ENCODE data around the gene UBALD2.
"Not testable (repeated sequence)": the region's sequence is repeated elsewhere in the genome, so short reads cannot be mapped to it uniquely, and the experiment has no call there.

UBALD2 gene

DNA sequence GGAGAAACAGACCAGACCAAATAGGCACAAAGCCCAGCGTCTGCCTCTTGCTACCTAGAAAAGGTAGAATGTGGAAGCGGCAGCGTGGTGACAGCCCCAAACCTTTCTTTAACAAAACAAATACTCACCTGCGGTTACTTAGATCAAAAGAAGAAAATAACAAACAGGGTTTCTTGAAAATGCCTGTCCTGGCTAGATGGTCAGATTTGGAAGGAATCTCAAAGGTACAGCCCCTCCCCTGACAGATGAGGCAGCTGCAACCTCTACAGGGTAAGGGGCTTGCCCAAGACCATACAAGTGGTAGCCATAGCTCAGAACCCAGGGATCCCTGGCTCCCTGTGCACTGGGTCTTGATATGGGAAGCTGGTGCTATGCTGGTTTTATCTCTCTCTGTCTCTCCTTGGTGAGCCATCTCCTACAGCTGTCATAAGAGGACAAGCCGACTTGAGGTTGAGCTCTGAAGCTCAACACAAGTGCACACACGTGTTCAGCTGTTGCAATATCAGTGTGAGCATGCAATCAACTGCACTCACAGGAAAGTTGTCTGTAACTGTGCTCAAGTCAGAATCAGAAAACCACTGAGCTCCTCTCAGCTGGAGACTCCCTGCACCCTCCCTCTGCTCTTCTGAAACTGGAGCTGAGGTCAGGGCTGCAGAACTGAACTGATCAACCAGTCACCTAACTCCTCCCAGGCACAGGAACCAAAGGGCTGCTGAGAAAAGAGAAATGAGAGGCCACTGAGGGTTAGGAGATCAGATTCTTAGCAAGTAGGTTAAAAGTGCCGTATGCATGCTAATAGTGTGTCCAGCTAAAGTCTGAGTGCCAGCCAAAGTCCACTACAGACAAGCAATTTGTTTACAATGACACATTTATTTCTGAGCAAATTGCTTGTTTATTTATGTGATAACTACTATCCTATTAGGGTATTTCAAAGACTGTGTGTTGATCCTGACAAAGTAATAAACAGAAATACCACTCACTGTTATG, 18.8 kb upstream of the UBALD2 start:
- no peak for DNase-seq (ENCODE audit: low read depth)

DNA sequence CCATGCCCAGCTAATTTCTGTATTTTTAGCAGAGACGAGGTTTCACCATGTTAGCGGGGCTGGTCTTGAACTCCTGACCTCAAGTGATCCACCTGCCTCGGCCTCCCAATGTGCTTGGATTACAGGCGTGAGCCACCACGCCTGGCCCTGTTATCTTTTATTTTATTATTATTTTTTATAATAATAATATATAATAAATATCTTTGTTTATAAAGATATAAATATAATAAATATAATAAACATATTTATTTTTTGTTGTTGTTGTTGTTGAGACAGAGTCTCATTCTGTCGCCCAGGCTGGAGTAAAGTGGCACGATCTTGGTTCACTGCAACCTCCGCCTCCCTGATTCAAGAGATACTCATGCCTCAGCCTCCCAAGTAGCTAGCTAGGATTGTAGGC, 17.8 kb upstream of the UBALD2 start:
- DNase-seq (ENCODE audit: low read depth): no peak

DNA sequence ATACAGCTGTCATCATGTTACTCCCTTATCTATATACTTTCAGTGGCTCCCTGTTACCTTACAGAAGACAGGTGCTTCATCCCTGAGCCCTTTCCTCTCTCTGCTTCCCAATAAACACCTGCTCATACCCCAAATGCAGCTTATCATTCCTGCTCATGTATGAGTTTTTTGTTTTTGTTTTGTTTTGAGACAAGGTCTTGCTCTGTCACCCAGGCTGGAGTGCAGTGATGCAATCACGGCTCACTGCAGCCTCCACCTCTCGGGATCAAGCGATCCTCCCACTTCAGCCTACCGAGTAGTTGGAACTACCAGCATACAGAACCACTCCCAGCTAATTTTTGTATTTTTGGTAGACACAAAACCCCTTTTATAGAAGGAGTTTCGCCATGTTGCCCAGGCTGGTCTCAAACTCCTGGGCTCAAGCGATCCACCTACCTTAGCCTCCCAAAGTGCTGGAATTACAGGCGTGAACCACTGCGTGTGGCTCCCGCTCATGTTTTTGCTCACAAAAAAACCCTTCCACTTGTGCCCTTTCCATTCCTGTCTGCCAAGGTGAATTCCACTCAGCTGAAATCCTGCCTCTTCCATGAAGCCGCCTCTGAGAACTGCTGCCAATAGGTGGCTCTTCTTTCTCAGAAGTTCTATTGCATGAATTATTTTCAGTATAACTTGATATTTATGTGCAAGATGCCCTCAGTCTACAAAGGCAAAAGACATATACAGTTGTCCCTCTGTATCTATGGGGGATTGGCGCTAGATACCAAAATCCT, 16.9 kb upstream of the UBALD2 start:
- no peak for DNase-seq (ENCODE audit: low read depth)

DNA sequence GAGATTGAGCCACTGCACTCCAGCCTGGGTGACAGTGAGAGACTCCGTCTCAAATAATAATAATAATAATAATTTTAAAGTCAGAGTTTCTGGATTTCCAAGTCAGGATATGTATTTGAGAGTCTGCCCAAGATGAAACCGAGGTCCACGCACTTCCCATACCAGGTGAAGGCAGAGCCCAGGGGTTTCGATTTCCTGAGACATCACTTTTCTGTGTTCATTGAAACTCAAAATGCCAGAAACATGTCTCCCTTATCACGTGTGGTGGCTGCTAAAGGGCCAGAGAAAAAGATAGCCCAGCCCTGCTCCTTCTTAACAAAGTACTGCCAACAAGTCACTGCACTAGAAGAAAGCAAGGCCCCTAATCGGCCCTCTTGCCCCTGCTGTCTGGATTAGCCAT, 15.0 kb upstream of the UBALD2 start:
- no peak for DNase-seq (ENCODE audit: low read depth)

DNA sequence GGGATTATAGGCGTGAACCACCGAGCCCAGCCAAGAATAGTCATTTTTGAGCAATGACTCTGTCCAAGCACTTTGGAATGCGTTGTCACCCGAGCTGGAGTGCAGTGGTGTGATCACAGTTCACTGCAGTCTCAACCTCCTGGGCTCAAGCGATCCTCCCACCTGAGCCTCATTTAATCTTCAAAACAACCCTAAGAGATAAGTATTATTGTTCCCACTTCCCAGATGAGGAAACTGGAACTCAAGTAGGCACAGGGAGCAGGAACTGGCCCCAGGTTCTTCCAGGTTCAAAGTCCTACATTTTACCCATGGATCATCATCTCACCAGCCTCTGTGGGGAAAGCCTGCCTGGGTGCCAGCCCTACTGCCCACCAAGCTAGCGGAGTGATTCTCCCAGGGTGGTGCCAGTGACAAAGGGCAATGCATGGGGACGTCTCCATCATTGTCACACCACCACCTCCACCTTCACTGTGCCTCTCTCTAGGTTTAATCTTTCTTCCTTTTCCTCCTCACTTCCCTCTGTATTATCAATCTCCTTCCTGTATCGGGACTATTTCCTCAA, 13.6 kb upstream of the UBALD2 start:
- DNase-seq (ENCODE audit: low read depth): no peak

DNA sequence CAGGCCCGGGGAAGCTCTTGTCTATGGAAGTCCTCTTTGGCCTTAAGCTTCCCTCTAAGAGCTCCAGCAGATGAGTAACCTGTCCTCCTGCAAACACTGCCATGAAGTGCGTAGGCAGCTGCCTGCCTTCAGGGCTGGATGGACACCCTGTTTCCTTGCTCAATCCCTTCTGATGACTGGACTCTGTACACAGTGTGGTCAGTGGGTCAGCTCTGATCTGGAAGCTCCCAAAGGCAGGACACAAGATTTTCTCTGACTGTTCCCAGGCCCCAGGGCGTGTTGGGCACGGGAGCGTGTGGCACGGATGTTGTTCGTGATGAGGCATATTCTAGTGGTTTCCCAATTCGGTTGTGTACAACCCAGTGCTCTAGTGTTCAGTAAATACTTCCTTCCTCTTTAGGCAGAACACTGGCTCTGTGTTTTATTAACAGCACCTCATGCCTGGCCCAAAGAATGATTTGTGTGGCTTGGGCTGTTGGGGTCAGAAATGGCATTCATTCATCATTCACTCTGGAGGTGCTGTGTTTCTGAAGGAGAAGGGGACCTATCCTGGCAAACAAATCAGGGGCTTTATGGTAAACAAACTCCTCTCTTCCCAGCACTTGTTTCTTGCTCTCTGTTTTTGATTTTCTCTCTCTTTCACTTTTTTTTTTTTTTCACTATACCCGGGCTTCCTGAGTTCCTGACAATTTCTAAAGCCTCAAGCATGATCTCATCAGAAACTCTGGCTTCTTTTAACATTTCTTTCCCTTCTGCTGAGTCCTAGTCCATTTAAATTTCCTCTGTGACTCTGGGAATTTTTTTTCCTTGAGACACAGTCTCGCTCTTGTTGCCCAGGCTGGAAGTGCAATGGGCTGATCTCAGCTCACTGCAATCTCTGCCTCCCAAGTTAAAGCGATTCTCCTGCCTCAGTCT, 12.9 kb upstream of the UBALD2 start:
- peak; percentile 95 for DNase-seq (ENCODE audit: low read depth)

DNA sequence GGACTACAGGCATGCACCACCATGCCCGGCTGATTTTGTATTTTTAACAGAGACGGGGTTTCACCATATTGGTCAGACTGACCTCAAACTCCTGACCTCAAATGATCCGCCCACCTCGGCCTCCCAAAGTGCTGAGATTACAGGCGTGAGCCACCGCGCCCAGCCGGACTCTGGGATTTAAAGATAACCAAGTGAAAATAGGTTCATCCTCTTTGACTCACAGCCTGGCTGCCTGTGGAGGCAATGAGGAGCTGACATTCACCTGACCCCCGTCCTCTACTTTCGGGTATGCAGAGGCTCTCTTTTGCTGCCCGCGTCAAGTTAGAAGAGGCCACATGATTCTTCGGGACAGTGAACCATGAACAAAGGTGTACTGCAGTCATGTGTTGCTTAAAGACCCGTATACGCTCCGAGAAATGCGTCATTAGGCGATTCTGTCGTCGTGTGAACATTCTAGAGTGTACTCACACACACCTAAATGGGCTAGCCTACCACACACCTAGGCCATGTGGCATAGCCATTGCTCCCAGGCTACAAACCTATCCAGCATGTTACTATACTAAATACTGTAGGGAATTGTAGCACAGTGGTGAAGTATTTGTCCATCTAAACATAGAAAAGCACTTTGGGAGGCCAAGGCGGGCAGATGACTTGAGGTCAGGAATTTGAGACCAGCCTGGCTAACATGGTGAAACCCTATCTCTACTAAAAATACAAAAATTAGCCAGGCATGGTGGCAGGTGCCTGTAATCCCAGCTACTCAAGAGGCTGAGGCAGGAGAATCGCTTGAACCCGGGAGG, 12.0 kb upstream of the UBALD2 start:
- not testable (repeated sequence) for DNase-seq (ENCODE audit: low read depth)

DNA sequence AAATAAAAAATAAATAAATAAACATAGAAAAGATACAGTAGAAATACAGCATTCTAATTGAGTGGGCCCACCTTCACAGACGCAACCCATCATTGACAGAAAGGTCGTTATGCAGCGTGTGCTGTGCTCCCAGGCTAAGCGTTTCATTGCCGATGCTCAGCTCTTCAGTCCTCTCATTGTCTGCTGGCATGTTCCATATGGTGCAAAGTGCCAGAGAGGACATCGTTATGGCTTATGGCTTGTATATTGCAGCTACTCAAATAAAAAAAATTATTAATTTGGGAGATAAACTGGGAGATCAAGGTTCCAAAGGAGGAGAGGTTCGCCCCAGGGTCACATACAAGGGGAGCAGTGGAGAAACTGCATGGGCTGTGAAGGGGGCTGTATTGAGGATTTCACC, 11.3 kb upstream of the UBALD2 start:
- DNase-seq (ENCODE audit: low read depth): no peak

DNA sequence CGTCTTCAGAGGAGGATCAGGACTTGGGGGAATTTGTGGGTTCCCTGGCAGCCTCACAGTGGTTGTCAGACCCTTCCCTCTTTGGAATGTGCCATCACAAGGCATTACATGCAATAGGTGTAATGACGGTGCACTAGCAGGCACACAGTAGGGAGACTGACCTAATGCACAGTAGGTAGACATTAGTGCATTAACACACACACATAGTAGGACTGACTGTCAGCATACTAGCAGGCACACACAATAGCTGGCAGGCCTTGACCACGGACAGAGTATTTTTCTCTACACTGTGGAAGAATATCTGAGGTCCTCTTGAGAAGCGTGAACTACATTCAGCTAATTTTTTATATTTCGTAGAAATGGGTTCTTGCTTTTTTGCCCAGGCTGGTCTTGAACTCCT, 10.9 kb upstream of the UBALD2 start:
- DNase-seq (ENCODE audit: low read depth): no peak

DNA sequence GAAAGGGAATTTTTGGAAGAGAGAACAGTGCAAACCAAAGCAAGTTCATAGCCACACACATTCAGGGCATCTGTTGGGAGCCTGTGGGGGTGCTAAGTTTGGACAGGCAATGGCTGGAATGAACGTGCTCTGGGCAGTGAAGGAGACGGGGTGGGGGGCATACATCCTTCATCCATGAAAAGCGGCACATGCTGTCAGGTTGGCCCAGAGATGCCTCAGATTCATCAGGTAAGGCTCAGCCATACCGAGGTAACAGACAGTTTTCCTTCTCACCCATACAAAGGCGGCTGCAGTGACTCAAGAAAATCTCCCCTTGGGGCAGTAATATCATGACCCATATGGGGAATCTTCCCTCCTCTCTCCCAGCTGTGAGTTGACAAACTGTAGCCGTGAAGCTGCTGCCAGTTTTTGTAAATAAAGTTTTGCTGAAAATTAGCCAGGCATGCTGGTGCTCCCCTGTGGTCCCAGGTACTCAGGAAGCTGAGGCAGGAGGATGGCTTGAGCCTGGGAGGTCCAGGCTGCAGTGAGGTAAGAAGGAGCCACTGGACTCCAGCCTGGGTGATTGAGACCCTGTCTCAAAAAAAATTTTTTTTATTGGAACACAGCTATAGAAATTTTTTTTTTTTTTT, 9.2 kb upstream of the UBALD2 start:
- DNase-seq (ENCODE audit: low read depth): no peak

DNA sequence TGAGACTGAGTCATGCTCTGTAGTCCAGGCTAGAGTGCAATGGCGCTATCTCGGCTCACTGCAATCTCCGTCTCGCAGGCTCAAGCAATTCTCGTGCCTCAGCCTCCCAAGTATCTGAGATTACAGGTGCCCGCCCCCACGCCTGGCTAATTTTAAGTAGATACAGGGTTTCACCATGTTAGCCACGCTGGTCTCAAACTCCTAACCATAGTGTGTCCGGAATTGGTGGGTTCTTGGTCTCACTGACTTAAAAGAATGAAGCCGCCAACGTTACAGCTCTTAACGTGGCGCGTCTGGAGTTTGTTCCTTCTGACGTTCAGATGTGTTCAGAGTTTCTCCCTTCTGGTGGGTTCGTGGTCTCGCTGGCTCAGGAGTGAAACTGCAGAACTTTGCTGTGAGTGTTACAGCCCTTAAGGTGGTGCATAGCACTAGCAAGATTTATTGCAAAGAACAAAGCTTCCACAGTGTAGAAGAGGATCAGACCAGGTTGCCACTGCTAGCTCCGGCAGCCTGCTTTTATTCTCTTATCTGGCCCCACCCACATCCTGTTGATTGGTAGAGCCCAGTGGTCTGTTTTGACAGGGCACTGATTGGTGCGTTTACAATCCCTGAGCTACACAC, 8.6 kb upstream of the UBALD2 start:
- DNase-seq (ENCODE audit: low read depth): not testable (repeated sequence)

DNA sequence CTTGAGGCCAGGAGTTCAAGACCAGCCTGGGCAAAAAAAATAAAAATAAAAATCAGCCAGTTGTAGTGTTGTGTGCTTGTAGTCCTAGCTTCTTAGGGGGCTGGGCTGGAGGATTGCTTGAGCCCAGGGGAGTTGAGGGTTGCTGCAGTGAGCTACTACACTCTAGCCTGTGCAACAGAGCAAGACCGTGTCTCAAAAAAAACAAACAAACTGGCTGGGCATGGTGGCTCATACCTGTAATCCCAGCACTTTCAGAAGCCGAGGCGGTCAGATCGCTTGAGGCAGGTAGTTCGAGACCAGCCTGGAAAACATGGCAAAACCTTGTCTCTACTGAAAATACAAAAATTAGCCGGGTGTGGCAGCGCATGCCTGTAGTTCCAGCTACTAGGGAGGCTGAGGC, 4.9 kb upstream of the UBALD2 start:
- no peak for DNase-seq (ENCODE audit: low read depth)

DNA sequence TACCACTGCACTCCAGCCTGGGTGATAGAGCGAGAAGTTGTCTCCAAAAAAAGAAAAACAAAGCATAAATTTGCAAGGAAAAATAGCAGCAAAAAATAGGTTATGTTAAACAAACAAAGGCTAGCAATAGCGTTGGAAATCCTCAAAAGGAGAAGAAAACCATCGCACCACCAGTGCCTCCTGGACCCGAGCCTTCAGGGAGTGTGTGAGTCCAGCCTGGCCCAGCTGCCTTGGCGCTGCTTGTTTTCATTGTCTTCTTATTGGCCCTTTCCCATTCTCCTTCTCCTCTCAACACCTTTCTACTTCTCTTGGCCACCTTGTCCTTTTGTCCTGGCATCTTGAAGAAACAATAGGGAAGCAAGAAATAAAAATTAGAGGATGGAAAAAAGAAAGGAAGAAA, 4.5 kb upstream of the UBALD2 start:
- DNase-seq (ENCODE audit: low read depth): no peak

DNA sequence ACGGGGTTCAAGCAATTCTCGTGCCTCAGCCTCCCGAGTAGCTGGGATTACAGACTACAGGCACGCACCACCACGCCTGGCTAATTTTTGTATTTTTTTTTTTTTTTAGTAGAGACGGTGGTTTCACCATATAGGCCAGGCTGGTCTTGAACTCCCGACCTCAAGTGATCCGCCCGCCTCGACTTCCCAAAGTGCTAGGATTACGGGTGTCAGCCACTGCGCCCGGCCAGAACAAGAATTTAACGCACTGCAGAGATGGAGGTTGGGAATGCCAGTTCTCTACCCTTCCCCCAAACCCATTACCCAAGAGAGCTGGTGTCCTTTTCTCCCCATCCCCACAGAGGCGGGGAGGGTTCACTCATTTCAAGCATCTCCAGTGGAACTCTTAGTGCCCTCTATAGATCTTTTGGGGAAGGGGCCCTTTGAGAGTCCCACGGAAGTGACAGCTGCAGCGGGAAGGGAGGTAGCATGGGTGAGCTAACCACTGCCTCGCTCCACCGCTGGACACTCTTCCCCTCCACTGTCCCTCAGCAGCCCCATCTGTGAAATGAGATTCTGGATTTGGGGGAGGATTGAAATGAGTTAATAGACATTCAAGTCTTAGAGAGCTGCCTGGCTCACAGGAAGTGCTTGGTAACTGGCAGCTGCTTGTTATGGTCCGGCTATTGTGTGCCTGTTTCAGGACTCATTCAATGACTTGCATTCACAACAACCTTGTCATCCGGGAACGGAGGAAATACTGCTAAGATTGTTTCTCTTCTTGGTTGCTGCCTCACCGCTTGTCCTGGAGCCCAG, 3.5 kb upstream of the UBALD2 start:
- no peak for DNase-seq (ENCODE audit: low read depth)

DNA sequence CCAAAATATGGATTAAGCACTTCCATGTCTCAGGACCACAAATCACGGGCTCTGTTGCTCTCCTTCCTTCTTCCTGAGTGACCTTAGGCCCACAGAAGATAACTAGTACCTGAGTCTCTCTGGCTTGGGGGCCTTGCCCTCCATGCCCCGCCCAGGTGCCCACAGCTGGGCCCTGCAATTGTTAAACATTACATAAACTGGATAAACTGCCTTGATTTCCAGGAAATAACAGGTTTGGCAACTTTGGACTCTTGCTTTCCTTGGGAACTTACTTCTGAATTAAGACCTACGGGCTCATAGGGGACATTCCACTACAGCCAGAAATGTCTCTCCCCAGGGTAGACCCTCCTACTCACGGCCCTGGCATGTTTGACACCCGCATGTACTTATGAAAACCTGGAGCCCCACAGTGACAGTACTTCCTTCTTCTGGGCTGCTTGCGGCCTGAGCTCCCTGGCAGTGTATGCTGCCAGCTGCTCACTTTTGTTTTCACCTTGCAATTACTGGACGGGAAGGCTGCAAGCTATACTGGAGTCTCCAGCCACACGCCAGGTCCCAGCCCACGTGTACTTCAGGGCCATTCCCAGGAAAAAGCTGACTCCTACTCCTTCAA, 2.3 kb upstream of the UBALD2 start:
- no peak for DNase-seq (ENCODE audit: low read depth)

DNA sequence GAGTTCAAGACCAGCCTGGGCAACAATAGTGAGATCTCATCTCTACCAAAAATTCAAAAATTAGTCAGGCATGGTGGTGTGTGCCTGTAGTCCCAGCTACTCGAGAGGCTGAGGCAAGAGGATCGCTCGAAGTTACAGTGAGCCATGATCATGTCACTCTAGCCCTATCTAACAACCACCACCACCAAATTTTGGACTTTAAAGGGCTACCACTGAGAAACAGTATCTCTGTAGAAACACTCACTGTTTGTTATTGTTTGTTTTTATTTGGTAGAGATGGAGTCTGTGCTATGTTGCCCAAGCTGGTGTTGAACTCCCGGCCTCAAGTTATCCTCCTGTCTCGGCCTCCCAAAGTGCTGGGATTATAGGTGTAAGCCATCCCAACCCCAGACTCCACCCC, 1.3 kb upstream of the UBALD2 start:
- no peak for DNase-seq (ENCODE audit: low read depth)

DNA sequence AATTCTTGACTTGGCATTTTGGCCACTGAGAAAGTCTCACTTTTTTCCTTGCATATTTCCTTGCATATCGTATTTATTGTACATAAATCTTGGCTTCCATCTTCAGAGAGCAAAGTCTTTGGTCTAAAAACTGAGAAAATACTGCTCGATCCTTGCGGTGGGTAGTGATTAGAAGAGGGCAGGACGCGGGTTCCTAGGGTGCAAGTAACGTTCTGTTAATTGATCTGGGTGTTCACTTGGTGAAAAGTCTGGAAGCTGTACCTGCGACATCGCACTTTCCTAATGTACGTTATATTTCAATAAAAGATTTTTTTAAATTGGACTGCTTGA, 758 bp upstream of the UBALD2 start:
- DNase-seq (ENCODE audit: low read depth): no peak

DNA sequence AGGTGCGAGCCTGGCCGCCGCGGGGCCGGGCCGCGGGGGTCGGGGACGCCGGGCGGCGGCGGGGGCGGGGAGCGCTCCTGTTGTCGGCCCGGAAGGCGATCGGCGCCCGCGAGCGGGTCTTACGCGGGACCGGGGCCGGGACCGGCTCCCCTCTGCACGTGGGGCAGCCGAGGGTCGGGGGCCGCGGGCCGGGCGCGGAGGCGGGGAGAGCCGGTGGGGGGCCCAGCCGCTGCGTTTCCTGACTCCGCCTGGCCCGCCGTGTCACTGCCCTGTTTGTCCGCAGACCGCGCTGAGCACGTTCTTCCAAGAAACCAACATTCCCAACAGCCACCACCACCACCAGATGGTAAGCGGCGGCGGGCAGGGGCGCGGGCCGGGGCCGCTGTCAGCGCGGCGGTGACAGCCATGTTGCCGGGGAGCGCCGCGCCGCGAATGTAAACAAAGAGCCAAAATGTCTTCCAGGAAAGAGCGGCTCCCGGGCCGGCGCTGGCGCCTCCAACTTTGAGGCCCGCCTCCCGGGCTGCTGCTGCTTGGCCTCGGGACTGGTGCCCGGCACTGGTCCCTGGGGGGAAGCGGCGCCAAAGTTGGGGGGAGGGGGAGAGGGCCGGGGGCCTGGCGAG, 586 bp downstream of the UBALD2 start:
- no peak for DNase-seq (ENCODE audit: low read depth)

All from GM04503 (cell line).